Vagina (tissue), 2 donors: ENCODE data around the gene PRCP. TPM values are rescaled to one million over a fixed set of nuclear protein-coding genes. Genes with fewer than 3 reads are reported as not detected.

Experiments used
- DNase-seq, 2 donors: peaks; one replicate each; pipeline ENCODE4 v3.0.0-alpha.2; 2017; ENCODE audit errors: extremely low spot score in 2 of 2
- H3K27ac ChIP-seq: fragments of 200-600 bp; sonication (generic); one replicate; pipeline ENCODE4 v1.5.1; 2019
- H3K27me3 ChIP-seq: fragments of 200-600 bp; sonication (generic); one replicate; pipeline ENCODE4 v1.5.1; 2019
- H3K36me3 ChIP-seq, 2 donors: fragments of 200-600 bp; sonication (generic); one replicate each; pipeline ENCODE4 v1.5.1; 2017 to 2019
- H3K4me1 ChIP-seq: fragments of 200-600 bp; sonication (generic); one replicate; pipeline ENCODE4 v1.5.1; 2019
- H3K4me3 ChIP-seq, 2 donors: fragments of 200-600 bp; sonication (generic); 1 replicate in 1 of 2; 2 replicates in 1 of 2; pipeline ENCODE4 v1.5.1; 2016 to 2019
- H3K9me3 ChIP-seq: fragments of 200-600 bp; sonication (generic); one replicate; pipeline ENCODE4 v1.5.1; 2019
- POLR2A ChIP-seq, 2 donors: fragments of 450-650 bp; IDR thresholded peaks; one replicate each; pipeline ENCODE4 v1.6.1; 2017; ENCODE audit warnings: antibody characterized with exemption in 2 of 2, mild to moderate bottlenecking in 2 of 2, moderate library complexity in 2 of 2
- POLR2AphosphoS5 ChIP-seq, 2 donors: sonication (generic); formaldehyde crosslinking; IDR thresholded peaks; one replicate each; pipeline ENCODE4 v1.9.0; 2017; ENCODE audit warnings: antibody characterized with exemption in 2 of 2, mild to moderate bottlenecking in 2 of 2, low read depth in 1 of 2; ENCODE audit not compliant: insufficient read depth in 1 of 2
- intact Hi-C: fragments of 100-400 bp; cut with DNase I; formaldehyde crosslinking; loops from one replicate; pipeline ENCODE4 v1.15.1; 2023
- total RNA-seq: library from RNA; depleted of rRNA; stranded (reverse); fragments of >200 nt; gene quantifications from one replicate; pipeline ENCODE4 v1.2.3, GENCODE V29; 2016
- TF ChIP-seq, protein P1 (sequence below), 3 experiments: fragments of 450-650 bp in 2 of 3; fragments of 200-600 bp in 1 of 3; sonication (generic) in 1 of 3; IDR thresholded peaks; one replicate each; pipeline ENCODE4 v1.5.1; 2017 to 2019; ENCODE audit warnings: antibody characterized with exemption in 3 of 3, mild to moderate bottlenecking in 2 of 3, moderate library complexity in 2 of 3

PRCP gene
- total RNA-seq, 1 donor from 2014 or later = 79.3 TPM

DNA sequence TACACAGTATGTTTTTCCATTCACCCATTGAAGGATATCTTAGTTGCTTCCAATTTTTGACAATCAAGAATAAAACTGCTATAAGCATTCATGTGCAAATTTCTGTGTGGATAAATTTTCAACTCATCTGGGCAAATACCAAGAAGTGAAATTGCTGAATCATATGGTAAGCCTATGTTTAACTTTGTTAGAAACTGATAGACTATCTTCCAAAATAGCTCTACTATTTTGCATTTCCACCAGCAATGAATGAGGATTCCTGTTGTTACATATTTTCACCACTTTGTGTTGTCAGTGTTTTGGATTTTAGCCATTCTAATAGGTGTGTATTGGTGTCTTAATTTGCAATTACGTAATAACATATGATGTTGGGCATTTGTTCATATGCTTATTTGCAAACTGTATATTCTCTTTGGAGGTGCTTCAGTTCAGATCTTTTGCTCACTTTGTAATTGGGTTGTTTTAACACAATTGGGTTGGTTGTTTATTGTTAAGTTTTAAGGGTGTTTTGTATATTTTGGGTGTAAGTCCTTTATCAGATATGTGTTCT is 117.3 kb downstream of the PRCP start:
- Histone ChIP-seq H3K4me1 (no peaks in the 10 kb centered on the region), H3K27ac (no peak overlapping the region), H3K36me3 (no peaks in the 10 kb centered on the region), H3K4me3 (no peak overlapping the region), H3K27me3 (no peaks in the 10 kb centered on the region), H3K9me3 (no peaks in the 10 kb centered on the region)
- intact Hi-C loops = no loop called here
- no peak for TF ChIP-seq POLR2A (IDR thresholded peaks at IDR 0.05)
- no peak for TF ChIP-seq POLR2AphosphoS5 (IDR thresholded peaks at IDR 0.05; ENCODE audit: insufficient read depth in 1 of 2, low read depth in 1 of 2)
- TF ChIP-seq, protein P1, sequence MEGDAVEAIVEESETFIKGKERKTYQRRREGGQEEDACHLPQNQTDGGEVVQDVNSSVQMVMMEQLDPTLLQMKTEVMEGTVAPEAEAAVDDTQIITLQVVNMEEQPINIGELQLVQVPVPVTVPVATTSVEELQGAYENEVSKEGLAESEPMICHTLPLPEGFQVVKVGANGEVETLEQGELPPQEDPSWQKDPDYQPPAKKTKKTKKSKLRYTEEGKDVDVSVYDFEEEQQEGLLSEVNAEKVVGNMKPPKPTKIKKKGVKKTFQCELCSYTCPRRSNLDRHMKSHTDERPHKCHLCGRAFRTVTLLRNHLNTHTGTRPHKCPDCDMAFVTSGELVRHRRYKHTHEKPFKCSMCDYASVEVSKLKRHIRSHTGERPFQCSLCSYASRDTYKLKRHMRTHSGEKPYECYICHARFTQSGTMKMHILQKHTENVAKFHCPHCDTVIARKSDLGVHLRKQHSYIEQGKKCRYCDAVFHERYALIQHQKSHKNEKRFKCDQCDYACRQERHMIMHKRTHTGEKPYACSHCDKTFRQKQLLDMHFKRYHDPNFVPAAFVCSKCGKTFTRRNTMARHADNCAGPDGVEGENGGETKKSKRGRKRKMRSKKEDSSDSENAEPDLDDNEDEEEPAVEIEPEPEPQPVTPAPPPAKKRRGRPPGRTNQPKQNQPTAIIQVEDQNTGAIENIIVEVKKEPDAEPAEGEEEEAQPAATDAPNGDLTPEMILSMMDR (IDR thresholded peaks at IDR 0.05) = no peak
- no peak for DNase-seq

GRCh38 chr11:82778776-82779175 is 121.5 kb downstream of the PRCP start:
- H3K9me3 ChIP-seq = no peaks in the 10 kb centered on the region
- no peak for DNase-seq
- H3K27me3 ChIP-seq = no peaks in the 10 kb centered on the region
- H3K4me3 ChIP-seq = no peak overlapping the region
- TF ChIP-seq, protein P1 (IDR thresholded peaks at IDR 0.05) = no peak
- no peak for TF ChIP-seq POLR2AphosphoS5 (IDR thresholded peaks at IDR 0.05; ENCODE audit: insufficient read depth in 1 of 2, low read depth in 1 of 2)
- no peak for TF ChIP-seq POLR2A (IDR thresholded peaks at IDR 0.05)
- H3K36me3 ChIP-seq = no peaks in the 10 kb centered on the region
- H3K27ac ChIP-seq = no peak overlapping the region
- no peaks in the 10 kb centered on the region for H3K4me1 ChIP-seq
- intact Hi-C loops = no loop called here

DNA sequence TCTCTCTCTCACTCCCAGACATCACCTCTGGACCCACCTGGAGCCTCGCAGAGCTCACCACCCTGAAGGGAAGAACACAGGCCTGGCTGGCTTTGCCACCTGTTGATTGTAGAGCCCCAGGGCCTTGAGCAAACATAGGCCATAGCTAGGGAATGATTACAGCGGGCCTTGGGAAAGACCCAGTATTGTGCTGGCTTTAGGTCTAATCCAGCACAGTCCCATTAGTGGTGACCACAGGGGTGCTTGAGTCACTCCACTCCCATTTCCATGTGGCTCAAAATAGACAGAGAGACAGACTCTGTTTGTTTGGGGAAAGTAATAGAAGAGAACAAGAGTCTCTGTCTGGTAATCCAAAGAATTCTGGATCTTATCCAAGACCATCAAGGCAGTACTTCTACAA is 123.9 kb downstream of the PRCP start:
- Histone ChIP-seq H3K4me1 (no peaks in the 10 kb centered on the region), H3K27me3 (no peaks in the 10 kb centered on the region), H3K9me3 (no peaks in the 10 kb centered on the region), H3K36me3 (no peaks in the 10 kb centered on the region), H3K4me3 (no peak overlapping the region), H3K27ac (no peak overlapping the region)
- TF ChIP-seq, protein P1 (IDR thresholded peaks at IDR 0.05) = no peak
- TF ChIP-seq POLR2AphosphoS5 (IDR thresholded peaks at IDR 0.05; ENCODE audit: insufficient read depth in 1 of 2, low read depth in 1 of 2) (no peak), POLR2A (IDR thresholded peaks at IDR 0.05) (no peak)
- intact Hi-C loops = no loop called here
- DNase-seq = no peak

GRCh38 chr11:82775736-82776346 is 124.4 kb downstream of the PRCP start:
- DNase-seq = no peak
- H3K27me3 ChIP-seq = no peaks in the 10 kb centered on the region
- TF ChIP-seq, protein P1 (IDR thresholded peaks at IDR 0.05) = no peak
- TF ChIP-seq POLR2A (IDR thresholded peaks at IDR 0.05) (no peak), POLR2AphosphoS5 (IDR thresholded peaks at IDR 0.05; ENCODE audit: insufficient read depth in 1 of 2, low read depth in 1 of 2) (no peak)
- no peaks in the 10 kb centered on the region for H3K36me3 ChIP-seq
- no peak overlapping the region for H3K4me3 ChIP-seq
- no peaks in the 10 kb centered on the region for H3K4me1 ChIP-seq
- H3K27ac ChIP-seq = no peak overlapping the region
- intact Hi-C loops = no loop called here
- no peaks in the 10 kb centered on the region for H3K9me3 ChIP-seq

DNA sequence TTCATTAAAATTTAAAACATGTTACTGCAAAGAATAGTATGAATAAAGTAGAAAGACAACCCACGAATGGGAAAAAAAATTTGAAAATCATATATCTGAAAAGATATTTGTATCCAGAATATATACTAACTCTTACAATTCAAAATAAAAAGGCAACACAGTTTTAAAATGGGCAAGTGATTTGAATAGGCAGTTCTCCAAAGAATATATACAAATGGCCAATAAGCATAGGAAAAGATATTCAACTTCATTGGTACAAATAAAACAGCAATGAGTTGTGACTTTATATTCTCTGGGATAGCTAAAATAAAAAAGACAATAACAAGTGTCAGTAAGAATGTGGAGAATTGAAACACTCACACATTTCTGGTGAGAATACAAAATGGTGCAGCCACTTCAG is 125.0 kb downstream of the PRCP start:
- H3K4me1 ChIP-seq = no peaks in the 10 kb centered on the region
- no peak overlapping the region for H3K27ac ChIP-seq
- H3K4me3 ChIP-seq = no peak overlapping the region
- intact Hi-C loops = no loop called here
- no peak for DNase-seq
- no peaks in the 10 kb centered on the region for H3K27me3 ChIP-seq
- H3K36me3 ChIP-seq = no peaks in the 10 kb centered on the region
- TF ChIP-seq POLR2AphosphoS5 (IDR thresholded peaks at IDR 0.05; ENCODE audit: insufficient read depth in 1 of 2, low read depth in 1 of 2) (no peak), POLR2A (IDR thresholded peaks at IDR 0.05) (no peak)
- TF ChIP-seq, protein P1 (IDR thresholded peaks at IDR 0.05) = no peak
- H3K9me3 ChIP-seq = no peaks in the 10 kb centered on the region
